Hepatocyte (in vitro differentiated cells): ENCODE data around the gene ANKRD44. TPM values are rescaled to one million over a fixed set of nuclear protein-coding genes. Genes with fewer than 3 reads are reported as not detected.

Experiments used
- DNase-seq: peaks from one replicate; pipeline ENCODE4 v3.0.0-alpha.2; 2016; ENCODE audit warnings: low spot score
- H2AFZ ChIP-seq: fragments of 200-600 bp; sonication (generic); 2 replicates; pipeline ENCODE4 v1.6.0; 2016; ENCODE audit warnings: antibody characterized with exemption, mild to moderate bottlenecking
- H3K27ac ChIP-seq: fragments of 200-600 bp; sonication (generic); 2 replicates; pipeline ENCODE4 v1.5.1; 2016; ENCODE audit warnings: mild to moderate bottlenecking
- H3K27me3 ChIP-seq: fragments of 200-600 bp; sonication (generic); 2 replicates; pipeline ENCODE4 v1.6.1; 2016
- H3K36me3 ChIP-seq: fragments of 200-600 bp; sonication (generic); replicated peaks from 2 replicates; pipeline ENCODE4 v1.5.1; 2016; ENCODE audit warnings: low read depth; ENCODE audit not compliant: insufficient read depth
- H3K4me1 ChIP-seq: fragments of 200-600 bp; sonication (generic); 2 replicates; pipeline ENCODE4 v1.5.1; 2016; ENCODE audit warnings: mild to moderate bottlenecking, moderate library complexity; ENCODE audit not compliant: insufficient read depth
- H3K4me2 ChIP-seq: fragments of 200-600 bp; sonication (generic); 2 replicates; pipeline ENCODE4 v1.6.0; 2016
- H3K4me3 ChIP-seq: fragments of 200-600 bp; sonication (generic); 2 replicates; pipeline ENCODE4 v1.5.1; 2016; ENCODE audit warnings: mild to moderate bottlenecking
- H3K79me2 ChIP-seq: fragments of 200-600 bp; sonication (generic); 2 replicates; pipeline ENCODE4 v1.6.0; 2017; ENCODE audit warnings: mild to moderate bottlenecking
- H3K9me2 ChIP-seq: fragments of 200-600 bp; sonication (generic); replicated peaks from 2 replicates; pipeline ENCODE4 v1.6.0; 2017; ENCODE audit warnings: mild to moderate bottlenecking; ENCODE audit not compliant: insufficient read depth
- H3K9me3 ChIP-seq: fragments of 200-600 bp; sonication (generic); 2 replicates; pipeline ENCODE4 v1.5.1; 2016; ENCODE audit warnings: low read depth, mild to moderate bottlenecking
- H4K20me1 ChIP-seq: fragments of 200-600 bp; sonication (generic); 2 replicates; pipeline ENCODE4 v1.6.0; 2016; ENCODE audit warnings: mild to moderate bottlenecking; ENCODE audit not compliant: insufficient read depth, poor library complexity, severe bottlenecking
- CTCF ChIP-seq: fragments of 200-600 bp; sonication (generic); IDR thresholded peaks from 2 replicates; pipeline ENCODE4 v1.5.1; 2016; ENCODE audit warnings: antibody characterized with exemption, mild to moderate bottlenecking; ENCODE audit not compliant: poor library complexity
- EZH2 ChIP-seq: fragments of 200-600 bp; sonication (generic); IDR thresholded peaks from 2 replicates; pipeline ENCODE4 v1.6.1; 2016; ENCODE audit warnings: antibody characterized with exemption, mild to moderate bottlenecking, borderline replicate concordance
- EZH2phosphoT487 ChIP-seq: fragments of 200-600 bp; sonication (generic); IDR thresholded peaks from one replicate; pipeline ENCODE4 v1.6.1; 2018; ENCODE audit warnings: antibody characterized with exemption, mild to moderate bottlenecking, low read depth, moderate library complexity; ENCODE audit not compliant: unreplicated experiment, severe bottlenecking
- whole genome bisulfite sequencing: methylation state at CpG from one replicate; pipeline ENCODE4 v1.1.6; 2016; ENCODE audit warnings: low lambda C conversion rate; ENCODE audit errors: missing lambda C conversion rate; 5-methylcytosine and 5-hydroxymethylcytosine counted together
- polyA plus RNA-seq: library from polyadenylated mRNA; unstranded; fragments of >200 nt; fragmentation: Nextera tagmentation; extraction: Ambion mirVana; gene quantifications from 2 replicates; pipeline ENCODE4 v1.2.1, GENCODE V29; 2016
- total RNA-seq: library from RNA; depleted of rRNA; stranded (reverse); fragments of >200 nt; gene quantifications from 2 replicates; pipeline ENCODE4 v1.2.3, GENCODE V29; 2014

ANKRD44 gene
- total and polyA plus RNA-seq, 2 experiments from 2014 or later, result 5.9 to 9.1 TPM

- TF ChIP-seq EZH2phosphoT487, result no peak
- TF ChIP-seq CTCF, result no peak
- Histone ChIP-seq H2AFZ (no peak overlapping the region), H3K4me1 (no peaks in the 10 kb centered on the region), H3K79me2 (no peaks in the 10 kb centered on the region), H3K27ac (no peak overlapping the region), H3K9me3 (no peaks in the 10 kb centered on the region), H3K36me3 (no peaks in the 10 kb centered on the region), H4K20me1 (no peaks in the 10 kb centered on the region), H3K9me2 (no peaks in the 10 kb centered on the region), H3K4me3 (no peak overlapping the region), H3K27me3 (no peaks in the 10 kb centered on the region), H3K4me2 (no peak overlapping the region)
- WGBS, result 76% methylated on average over 7 of the region's 7 CpGs
- DNase-seq, result no peak
Observed at GRCh38 chr2:197124639-197125390, 185.8 kb downstream of the ANKRD44 start.

- H3K4me1 ChIP-seq, result no peaks in the 10 kb centered on the region
- H3K9me3 ChIP-seq, result no peaks in the 10 kb centered on the region
- H3K4me2 ChIP-seq, result no peak overlapping the region
- 96% methylated on average over 1 of the region's 1 CpG for WGBS
- no peaks in the 10 kb centered on the region for H3K36me3 ChIP-seq
- no peaks in the 10 kb centered on the region for H3K79me2 ChIP-seq
- no peaks in the 10 kb centered on the region for H4K20me1 ChIP-seq
- no peak for TF ChIP-seq EZH2
- TF ChIP-seq EZH2phosphoT487, result no peak
- TF ChIP-seq CTCF, result no peak
- no peaks in the 10 kb centered on the region for H3K27me3 ChIP-seq
- H3K4me3 ChIP-seq, result no peak overlapping the region
- no peak overlapping the region for H2AFZ ChIP-seq
- no peak for DNase-seq
- no peak overlapping the region for H3K27ac ChIP-seq
- no peaks in the 10 kb centered on the region for H3K9me2 ChIP-seq
Observed at GRCh38 chr2:197122821-197123220, 187.8 kb downstream of the ANKRD44 start.

- H3K27me3 ChIP-seq, result no peaks in the 10 kb centered on the region
- H3K9me3 ChIP-seq, result no peaks in the 10 kb centered on the region
- no peaks in the 10 kb centered on the region for H3K9me2 ChIP-seq
- no peaks in the 10 kb centered on the region for H3K79me2 ChIP-seq
- H4K20me1 ChIP-seq, result no peaks in the 10 kb centered on the region
- WGBS, result 78% methylated on average over 6 of the region's 6 CpGs
- no peak for TF ChIP-seq EZH2phosphoT487
- no peak for TF ChIP-seq EZH2
- TF ChIP-seq CTCF, result no peak
- no peak overlapping the region for H2AFZ ChIP-seq
- no peak overlapping the region for H3K27ac ChIP-seq
- H3K4me2 ChIP-seq, result no peak overlapping the region
- no peak overlapping the region for H3K4me3 ChIP-seq
- no peaks in the 10 kb centered on the region for H3K4me1 ChIP-seq
- no peak for DNase-seq
- H3K36me3 ChIP-seq, result no peaks in the 10 kb centered on the region
Observed at GRCh38 chr2:197121756-197122385, 188.7 kb downstream of the ANKRD44 start.
